Measurements from ENCODE around the gene IGIP.

The IGIP gene

GRCh38 chr5:140114341-140115185 is 11.2 kb upstream of the IGIP start:
- H3K27ac ChIP-seq (ENCODE audit: insufficient read depth in 1 of 2, low read depth in 1 of 2, low read length in 2 of 2, poor library complexity in 1 of 2, severe bottlenecking in 2 of 2), result peak overlapping the region; percentile 40 to 76
- CTCF ChIA-PET, result interaction anchor here (0.8 to 4.1 kb wide), 8 partner anchors 9 to 56 kb away, joined by 4 to 34 read pairs (median 5); no protein-coding TSS in a partner anchor
- POLR2A ChIA-PET, result interaction anchor here (0.8 to 1.3 kb wide), 3 partner anchors 9 to 100 kb away, joined by 3 read pairs; no protein-coding TSS in a partner anchor
- H3K27me3 ChIP-seq (replicated peaks in 2 of 5; ENCODE audit: control insufficient read depth in 4 of 5, insufficient read depth in 5 of 5, low read length in 4 of 5), result peaks cover 7 to 32% (median 15%) of the 10 kb centered on the region in 5 experiments
- DNase-seq, result peak in 2 of 3 donors; percentile 59 to 72
- 0% methylated on average over 48 of the region's 65 CpGs for WGBS (ENCODE audit: insufficient coverage)
- no peaks in the 10 kb centered on the region for H3K9me3 ChIP-seq (ENCODE audit: control extremely low read depth in 1 of 5, control insufficient read depth in 4 of 5, insufficient read depth in 2 of 5, low read depth in 1 of 5, low read length in 4 of 5)
- H3K4me3 ChIP-seq (ENCODE audit: control insufficient read depth in 1 of 7, extremely low read depth in 1 of 7, insufficient read depth in 4 of 7, low read depth in 2 of 7, low read length in 6 of 7), result peak overlapping the region; percentile 75 to 93 (median 87)
- no peaks in the 10 kb centered on the region for H3K36me3 ChIP-seq (ENCODE audit: control insufficient read depth in 4 of 4, insufficient read depth in 4 of 4, low read length in 3 of 4)
- H3K4me1 ChIP-seq (ENCODE audit: control extremely low read depth in 1 of 4, control insufficient read depth in 4 of 4, insufficient read depth in 4 of 4, low read length in 3 of 4), result peaks cover 6 to 52% (median 34%) of the 10 kb centered on the region in 4 experiments

GRCh38 chr5:140115186-140115500 is 10.6 kb upstream of the IGIP start:
- DNase-seq, result no peak
- Histone ChIP-seq H3K4me1 (ENCODE audit: control extremely low read depth in 1 of 4, control insufficient read depth in 4 of 4, insufficient read depth in 4 of 4, low read length in 3 of 4) (peaks cover 6 to 52% (median 34%) of the 10 kb centered on the region in 4 experiments), H3K27ac (ENCODE audit: insufficient read depth in 1 of 2, low read depth in 1 of 2, low read length in 2 of 2, poor library complexity in 1 of 2, severe bottlenecking in 2 of 2) (no peak overlapping the region), H3K4me3 (ENCODE audit: control insufficient read depth in 1 of 7, extremely low read depth in 1 of 7, insufficient read depth in 4 of 7, low read depth in 2 of 7, low read length in 6 of 7) (peak overlapping the region in 6 of 7 experiments; percentile 25 to 93 (median 86)), H3K27me3 (replicated peaks in 2 of 5; ENCODE audit: control insufficient read depth in 4 of 5, insufficient read depth in 5 of 5, low read length in 4 of 5) (peaks cover 5 to 29% (median 15%) of the 10 kb centered on the region in 5 experiments), H3K9me3 (ENCODE audit: control extremely low read depth in 1 of 5, control insufficient read depth in 4 of 5, insufficient read depth in 2 of 5, low read depth in 1 of 5, low read length in 4 of 5) (no peaks in the 10 kb centered on the region), H3K36me3 (ENCODE audit: control insufficient read depth in 4 of 4, insufficient read depth in 4 of 4, low read length in 3 of 4) (no peaks in the 10 kb centered on the region)
- no CpG with 5 or more reads among the region's 1 CpG for WGBS (ENCODE audit: insufficient coverage)
- ChIA-PET CTCF (interaction anchor here (0.8 to 4.1 kb wide), 6 partner anchors 10 to 55 kb away, joined by 4 to 34 read pairs (median 6); no protein-coding TSS in a partner anchor), POLR2A (interaction anchor here (0.8 to 1.3 kb wide), 3 partner anchors 9 to 100 kb away, joined by 3 read pairs; no protein-coding TSS in a partner anchor)

GRCh38 chr5:140116716-140117115 is 9.0 kb upstream of the IGIP start:
- no peaks in the 10 kb centered on the region for H3K36me3 ChIP-seq (ENCODE audit: control insufficient read depth in 4 of 4, insufficient read depth in 4 of 4, low read length in 3 of 4)

GRCh38 chr5:140117523-140117922 is 8.2 kb upstream of the IGIP start:
- peaks cover 6 to 40% (median 24%) of the 10 kb centered on the region in 4 experiments for H3K4me1 ChIP-seq (ENCODE audit: control extremely low read depth in 1 of 4, control insufficient read depth in 4 of 4, insufficient read depth in 4 of 4, low read length in 3 of 4)
- WGBS (ENCODE audit: insufficient coverage), result 80% methylated on average over 1 of the region's 3 CpGs
- no peak for DNase-seq
- no peaks in the 10 kb centered on the region for H3K36me3 ChIP-seq (ENCODE audit: control insufficient read depth in 4 of 4, insufficient read depth in 4 of 4, low read length in 3 of 4)
- POLR2A ChIA-PET, result no interaction called here
- CTCF ChIA-PET, result interaction anchor here (0.9 to 4.1 kb wide), 8 partner anchors 8 to 74 kb away, joined by 3 to 34 read pairs (median 4); partner anchors contain the start of gene NRG2
- H3K9me3 ChIP-seq (ENCODE audit: control extremely low read depth in 1 of 5, control insufficient read depth in 4 of 5, insufficient read depth in 2 of 5, low read depth in 1 of 5, low read length in 4 of 5), result no peaks in the 10 kb centered on the region
- no peak overlapping the region for H3K4me3 ChIP-seq (ENCODE audit: control insufficient read depth in 1 of 7, extremely low read depth in 1 of 7, insufficient read depth in 4 of 7, low read depth in 2 of 7, low read length in 6 of 7)
- H3K27ac ChIP-seq (ENCODE audit: insufficient read depth in 1 of 2, low read depth in 1 of 2, low read length in 2 of 2, poor library complexity in 1 of 2, severe bottlenecking in 2 of 2), result no peak overlapping the region
- peaks cover 0 to 8% (median 1%) of the 10 kb centered on the region in 5 experiments for H3K27me3 ChIP-seq (replicated peaks in 2 of 5; ENCODE audit: control insufficient read depth in 4 of 5, insufficient read depth in 5 of 5, low read length in 4 of 5)

More at GRCh38 chr5:140116716-140117115, 9.0 kb upstream of the IGIP start:
- H3K4me1 ChIP-seq (ENCODE audit: control extremely low read depth in 1 of 4, control insufficient read depth in 4 of 4, insufficient read depth in 4 of 4, low read length in 3 of 4), result peaks cover 6 to 48% (median 31%) of the 10 kb centered on the region in 4 experiments
- no peak overlapping the region for H3K27ac ChIP-seq (ENCODE audit: insufficient read depth in 1 of 2, low read depth in 1 of 2, low read length in 2 of 2, poor library complexity in 1 of 2, severe bottlenecking in 2 of 2)
- POLR2A ChIA-PET, result no interaction called here
- no peak overlapping the region for H3K4me3 ChIP-seq (ENCODE audit: control insufficient read depth in 1 of 7, extremely low read depth in 1 of 7, insufficient read depth in 4 of 7, low read depth in 2 of 7, low read length in 6 of 7)
- CTCF ChIA-PET, result interaction anchor here (0.6 to 4.1 kb wide), 9 partner anchors 10 to 483 kb away, joined by 3 to 34 read pairs (median 4); partner anchors contain the start of gene NRG2
- WGBS (ENCODE audit: insufficient coverage), result 80% methylated on average over 1 of the region's 2 CpGs
- peaks cover 0 to 16% (median 7%) of the 10 kb centered on the region in 5 experiments for H3K27me3 ChIP-seq (replicated peaks in 2 of 5; ENCODE audit: control insufficient read depth in 4 of 5, insufficient read depth in 5 of 5, low read length in 4 of 5)
- peak in 2 of 3 donors; percentile 13 to 21 for DNase-seq
- H3K9me3 ChIP-seq (ENCODE audit: control extremely low read depth in 1 of 5, control insufficient read depth in 4 of 5, insufficient read depth in 2 of 5, low read depth in 1 of 5, low read length in 4 of 5), result no peaks in the 10 kb centered on the region

- no peak overlapping the region for H3K4me3 ChIP-seq (ENCODE audit: control insufficient read depth in 1 of 7, extremely low read depth in 1 of 7, insufficient read depth in 4 of 7, low read depth in 2 of 7, low read length in 6 of 7)
- no peaks in the 10 kb centered on the region for H3K36me3 ChIP-seq (ENCODE audit: control insufficient read depth in 4 of 4, insufficient read depth in 4 of 4, low read length in 3 of 4)
- WGBS (ENCODE audit: insufficient coverage), result 100% methylated on average over 1 of the region's 3 CpGs
- peak in 2 of 3 donors; percentile 33 to 35 for DNase-seq
- no peak overlapping the region for H3K27ac ChIP-seq (ENCODE audit: insufficient read depth in 1 of 2, low read depth in 1 of 2, low read length in 2 of 2, poor library complexity in 1 of 2, severe bottlenecking in 2 of 2)
- ChIA-PET CTCF (interaction anchor here (0.8 to 1.7 kb wide), 10 partner anchors 8 to 48 kb away, joined by 3 to 13 read pairs (median 4); no protein-coding TSS in a partner anchor), POLR2A (no interaction called here)
- no peaks in the 10 kb centered on the region for H3K9me3 ChIP-seq (ENCODE audit: control extremely low read depth in 1 of 5, control insufficient read depth in 4 of 5, insufficient read depth in 2 of 5, low read depth in 1 of 5, low read length in 4 of 5)
- H3K4me1 ChIP-seq (ENCODE audit: control extremely low read depth in 1 of 4, control insufficient read depth in 4 of 4, insufficient read depth in 4 of 4, low read length in 3 of 4), result peaks cover 6 to 31% (median 17%) of the 10 kb centered on the region in 4 experiments
- peaks cover 0 to under 1% (median 0%) of the 10 kb centered on the region in 5 experiments for H3K27me3 ChIP-seq (replicated peaks in 2 of 5; ENCODE audit: control insufficient read depth in 4 of 5, insufficient read depth in 5 of 5, low read length in 4 of 5)
These were observed 7.3 kb upstream of the IGIP start for GRCh38 chr5:140118302-140118936.

GRCh38 chr5:140126315-140127012 is 727 bp downstream of the IGIP start:
- 100% methylated on average over 4 of the region's 6 CpGs for WGBS (ENCODE audit: insufficient coverage)
- ChIA-PET POLR2A (no interaction called here), CTCF (interaction anchor here (0.8 to 1.8 kb wide), 2 partner anchors 9 to 18 kb away, joined by 4 to 5 read pairs; no protein-coding TSS in a partner anchor)
- Histone ChIP-seq H3K27ac (ENCODE audit: insufficient read depth in 1 of 2, low read depth in 1 of 2, low read length in 2 of 2, poor library complexity in 1 of 2, severe bottlenecking in 2 of 2) (no peak overlapping the region), H3K4me3 (ENCODE audit: control insufficient read depth in 1 of 7, extremely low read depth in 1 of 7, insufficient read depth in 4 of 7, low read depth in 2 of 7, low read length in 6 of 7) (no peak overlapping the region), H3K9me3 (ENCODE audit: control extremely low read depth in 1 of 5, control insufficient read depth in 4 of 5, insufficient read depth in 2 of 5, low read depth in 1 of 5, low read length in 4 of 5) (no peaks in the 10 kb centered on the region), H3K4me1 (ENCODE audit: control extremely low read depth in 1 of 4, control insufficient read depth in 4 of 4, insufficient read depth in 4 of 4, low read length in 3 of 4) (peaks cover 0 to 4% (median 0%) of the 10 kb centered on the region in 4 experiments), H3K27me3 (replicated peaks in 2 of 5; ENCODE audit: control insufficient read depth in 4 of 5, insufficient read depth in 5 of 5, low read length in 4 of 5) (peaks cover 0 to 3% (median 0%) of the 10 kb centered on the region in 5 experiments), H3K36me3 (ENCODE audit: control insufficient read depth in 4 of 4, insufficient read depth in 4 of 4, low read length in 3 of 4) (no peaks in the 10 kb centered on the region)
- DNase-seq, result no peak
